Activated CD4-positive, alpha-beta memory T cell treated with anti-CD3 and anti-CD28 coated beads for 36 hours (primary cell): Measurements from ENCODE around the gene TTC28. TPM values are rescaled to one million over a fixed set of nuclear protein-coding genes. Genes with fewer than 3 reads are reported as not detected.
"Not testable (repeated sequence)": the region's sequence is repeated elsewhere in the genome, so short reads cannot be mapped to it uniquely, and the experiment has no call there.

Experiments used
- CTCF ChIA-PET: fragments of 350-600 bp; sonication (Branson Sonifier 250); formaldehyde crosslinking; loops from one replicate; lab custom pipeline; 2021; ENCODE audit warnings: antibody characterized with exemption, inconsistent platforms; lab: Charles Lee
- POLR2A ChIA-PET: fragments of 350-600 bp; sonication (Branson Sonifier 250); formaldehyde crosslinking; loops from one replicate; lab custom pipeline; 2021; ENCODE audit warnings: antibody characterized with exemption; lab: Charles Lee
- DNase-seq: peaks from one replicate; pipeline ENCODE4 v3.0.0-alpha.2; 2020
- H3K27ac Mint-ChIP-seq: one replicate; pipeline ENCODE4 v1.8.0; 2021; ENCODE audit warnings: mixed read lengths
- H3K27me3 Mint-ChIP-seq: one replicate; pipeline ENCODE4 v1.8.0; 2021; ENCODE audit warnings: mixed read lengths
- H3K36me3 Mint-ChIP-seq: one replicate; pipeline ENCODE4 v1.8.0; 2021; ENCODE audit warnings: mixed read lengths
- H3K4me1 Mint-ChIP-seq: one replicate; pipeline ENCODE4 v1.8.0; 2021; ENCODE audit warnings: low read depth, mixed read lengths
- H3K4me3 Mint-ChIP-seq: one replicate; pipeline ENCODE4 v1.8.0; 2021; ENCODE audit warnings: mild to moderate bottlenecking, mixed read lengths
- H3K9me3 Mint-ChIP-seq: one replicate; pipeline ENCODE4 v1.8.0; 2021; ENCODE audit warnings: mixed read lengths
- intact Hi-C: fragments of 100-400 bp; cut with micrococcal nuclease; formaldehyde crosslinking; loops from one replicate; pipeline ENCODE4 v1.15.1; 2023
- total RNA-seq, 2 experiments: library from RNA; stranded (reverse); gene quantifications; one replicate each; pipeline ENCODE4 v1.2.3, GENCODE V29; 2021

The TTC28 gene
- under 1 TPM; 0.59 to 0.80 TPM for total RNA-seq

DNA sequence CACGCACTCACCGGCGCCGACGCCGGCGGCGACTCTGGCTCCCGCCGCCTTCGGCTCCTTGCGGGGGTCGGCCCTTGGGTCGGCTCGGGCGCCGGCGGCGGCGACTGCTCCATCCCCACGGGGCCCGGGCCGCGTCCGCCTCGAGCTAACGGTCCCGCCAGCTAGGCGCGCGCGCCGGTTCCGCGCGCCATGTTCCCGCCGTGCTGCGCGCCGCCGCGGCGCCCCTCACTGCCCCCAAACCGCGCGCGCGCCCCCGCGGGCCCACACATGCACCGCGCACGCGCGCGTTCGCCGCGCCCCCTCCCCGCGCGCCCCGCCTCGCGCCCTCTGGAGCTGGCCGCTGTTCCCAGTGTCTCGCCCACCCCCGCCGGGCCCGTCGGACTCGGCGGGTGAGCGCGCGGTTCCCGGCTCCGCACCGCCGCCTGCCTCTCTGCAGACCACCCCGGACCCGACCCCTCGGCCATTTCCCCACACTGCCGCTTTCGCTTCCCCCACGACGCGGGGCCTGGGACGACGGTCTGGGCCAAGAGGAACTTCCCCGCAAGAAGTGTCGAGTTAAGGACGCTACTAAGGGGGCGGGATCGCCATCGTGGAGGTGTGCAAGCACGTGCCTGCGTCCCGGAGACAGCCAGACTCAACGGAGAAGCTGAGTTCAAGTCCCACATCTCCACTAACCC lies at the start of gene TTC28:
Gene TTC28 (minus strand): TSS at position 230 of the 677 bp plus-strand sequence. CDS start 117 bp downstream, at position 113.
- POLR2A ChIA-PET, H3K27ac Mint-ChIP-seq, H3K9me3 Mint-ChIP-seq, H3K36me3 Mint-ChIP-seq, CTCF ChIA-PET, intact Hi-C loops: not testable (repeated sequence)
- DNase-seq, result peak; percentile 30
- peaks cover 14% of the 10 kb centered on the region for H3K4me1 Mint-ChIP-seq
- H3K4me3 Mint-ChIP-seq, result peak within 1 kb of the TSS; percentile 74
- H3K27me3 Mint-ChIP-seq, result peaks cover 43% of the 10 kb centered on the region

DNA sequence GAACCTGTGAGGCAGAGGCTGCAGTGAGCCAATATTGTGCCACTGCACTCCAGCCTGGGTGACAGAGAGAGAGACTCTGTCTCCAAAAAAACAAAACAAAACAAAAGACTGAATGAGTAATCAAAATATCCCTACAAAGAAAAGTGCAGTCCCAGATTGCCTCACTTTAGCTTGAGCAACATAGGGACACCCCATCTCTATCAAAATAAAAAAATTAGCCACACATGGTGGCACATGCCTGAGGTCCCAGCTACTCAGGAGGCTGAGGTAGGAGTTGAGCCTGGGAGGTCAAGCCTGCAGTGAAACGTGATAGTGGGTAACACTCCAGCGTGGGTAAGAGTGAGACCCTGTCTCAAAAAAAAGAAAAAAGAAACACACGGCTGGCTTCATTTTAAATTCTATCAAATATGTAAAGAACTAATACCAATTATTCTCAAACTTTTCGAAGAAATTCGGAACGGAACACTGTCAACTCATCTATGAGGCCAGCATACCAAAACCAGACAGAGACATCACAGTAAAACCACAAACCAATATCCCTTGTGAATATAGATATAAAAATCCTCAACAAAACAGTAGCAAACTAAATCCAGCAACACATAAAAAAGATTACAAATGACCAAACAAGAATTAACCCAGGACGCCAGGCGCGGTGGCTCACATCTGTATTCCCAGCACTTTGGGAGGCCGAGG lies 49.1 kb upstream of the TTC28 start:
- no peaks in the 10 kb centered on the region for H3K9me3 Mint-ChIP-seq
- DNase-seq, result no peak
- H3K4me3 Mint-ChIP-seq, result no peak overlapping the region
- ChIA-PET CTCF (no interaction called here), POLR2A (interaction anchor here (0.6 kb wide), 1 partner anchor 13 kb away, joined by 3 read pairs; the partner anchor contains the start of genes CHEK2 and HSCB)
- H3K4me1 Mint-ChIP-seq, result no peaks in the 10 kb centered on the region
- H3K27ac Mint-ChIP-seq, result no peak overlapping the region
- H3K27me3 Mint-ChIP-seq, result no peaks in the 10 kb centered on the region
- H3K36me3 Mint-ChIP-seq, result peaks cover 23% of the 10 kb centered on the region
- intact Hi-C loops, result no loop called here

DNA sequence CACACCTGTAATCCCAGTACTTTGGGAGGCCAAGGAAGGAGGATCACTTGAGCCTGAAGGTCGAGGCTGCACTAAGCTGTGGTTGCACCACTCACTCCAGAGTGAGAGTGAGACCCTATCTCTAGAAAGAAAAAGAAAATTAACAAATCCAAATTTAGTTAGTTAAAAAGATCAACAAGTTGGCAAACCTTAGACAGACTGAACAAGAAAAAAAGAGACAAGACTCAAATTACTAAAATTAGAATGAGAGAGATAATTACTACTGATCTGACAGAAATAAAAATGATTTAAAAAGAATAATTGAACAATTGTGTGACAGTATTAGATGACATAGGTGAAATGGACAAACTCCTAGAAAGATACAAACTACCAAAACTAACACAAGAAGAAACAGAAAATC lies 48.4 kb upstream of the TTC28 start:
- H3K36me3 Mint-ChIP-seq, result peaks cover 22% of the 10 kb centered on the region
- no peaks in the 10 kb centered on the region for H3K9me3 Mint-ChIP-seq
- CTCF ChIA-PET, result no interaction called here
- no peak for DNase-seq
- H3K4me3 Mint-ChIP-seq, result no peak overlapping the region
- POLR2A ChIA-PET, result no interaction called here
- no peaks in the 10 kb centered on the region for H3K4me1 Mint-ChIP-seq
- no peaks in the 10 kb centered on the region for H3K27me3 Mint-ChIP-seq
- intact Hi-C loops, result no loop called here
- H3K27ac Mint-ChIP-seq, result no peak overlapping the region

DNA sequence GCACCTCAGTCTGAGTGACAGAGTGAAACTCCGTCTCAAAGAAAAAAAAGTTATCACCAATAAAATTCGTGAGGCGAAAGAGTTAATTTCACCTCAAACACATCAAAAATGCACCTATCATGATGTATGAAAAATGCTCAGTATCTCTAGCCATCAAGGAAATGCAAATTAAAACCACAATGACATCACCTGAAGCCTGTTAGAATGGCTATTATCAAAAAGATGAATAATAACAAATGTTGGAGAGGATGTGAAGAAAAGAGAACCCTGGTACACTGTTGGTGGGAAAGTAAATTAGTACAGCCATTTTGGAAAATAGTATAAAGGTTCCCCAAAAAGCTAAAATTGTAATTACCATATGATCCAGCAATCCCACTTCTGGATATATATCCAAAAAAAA lies 38.4 kb upstream of the TTC28 start:
- POLR2A ChIA-PET, result no interaction called here
- CTCF ChIA-PET, result no interaction called here
- Mint-ChIP-seq H3K4me1 (peaks cover 6% of the 10 kb centered on the region), H3K9me3 (no peaks in the 10 kb centered on the region), H3K27ac (no peak overlapping the region), H3K4me3 (no peak overlapping the region), H3K27me3 (no peaks in the 10 kb centered on the region), H3K36me3 (peaks cover 22% of the 10 kb centered on the region)
- intact Hi-C loops, result no loop called here
- DNase-seq, result no peak

DNA sequence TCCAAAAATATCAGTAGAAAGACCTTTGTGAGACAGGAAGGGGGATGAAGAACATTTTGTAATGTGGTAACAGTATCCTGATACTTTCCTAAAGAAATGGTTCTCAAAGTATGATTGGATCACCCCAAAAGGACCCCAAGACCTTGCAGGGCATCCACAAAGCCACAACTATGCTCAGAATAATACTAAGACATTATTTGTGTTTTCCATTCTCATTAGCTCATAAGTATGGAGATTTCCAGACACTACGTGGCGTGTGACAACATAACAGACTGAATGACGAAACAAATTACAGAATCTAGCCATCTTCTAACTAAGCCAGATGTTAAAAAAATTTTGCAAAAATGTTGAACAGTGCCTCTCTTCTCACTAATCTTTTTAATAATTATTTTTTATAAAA lies 37.0 kb upstream of the TTC28 start:
- Mint-ChIP-seq H3K4me3 (no peak overlapping the region), H3K27me3 (no peaks in the 10 kb centered on the region), H3K36me3 (peaks cover 25% of the 10 kb centered on the region), H3K4me1 (peaks cover 6% of the 10 kb centered on the region), H3K9me3 (no peaks in the 10 kb centered on the region), H3K27ac (no peak overlapping the region)
- intact Hi-C loops, result no loop called here
- CTCF ChIA-PET, result no interaction called here
- no peak for DNase-seq
- POLR2A ChIA-PET, result no interaction called here

DNA sequence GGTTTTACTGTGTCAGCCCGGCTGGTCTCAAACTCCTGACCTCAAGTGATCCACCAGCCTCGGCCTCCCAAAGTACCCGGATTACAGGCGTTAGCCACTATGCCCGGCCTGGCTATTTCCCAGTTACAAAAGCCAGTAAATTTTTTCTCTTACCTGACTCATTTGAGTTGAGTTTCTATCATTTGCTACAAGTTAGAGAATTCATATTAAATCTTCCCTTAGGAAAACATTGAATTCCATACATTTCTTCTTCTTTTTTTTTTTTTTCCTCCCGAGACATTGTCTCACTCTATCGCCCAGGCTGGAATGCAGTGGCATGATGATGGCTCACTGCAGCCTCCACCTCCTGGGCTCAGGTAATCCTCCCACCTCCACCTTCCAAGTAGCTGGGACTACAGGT lies 36.0 kb upstream of the TTC28 start:
- POLR2A ChIA-PET, result no interaction called here
- Mint-ChIP-seq H3K27ac (no peak overlapping the region), H3K4me3 (no peak overlapping the region), H3K27me3 (no peaks in the 10 kb centered on the region), H3K9me3 (no peaks in the 10 kb centered on the region), H3K4me1 (peaks cover 9% of the 10 kb centered on the region), H3K36me3 (peaks cover 24% of the 10 kb centered on the region)
- intact Hi-C loops, result no loop called here
- CTCF ChIA-PET, result no interaction called here
- DNase-seq, result no peak

DNA sequence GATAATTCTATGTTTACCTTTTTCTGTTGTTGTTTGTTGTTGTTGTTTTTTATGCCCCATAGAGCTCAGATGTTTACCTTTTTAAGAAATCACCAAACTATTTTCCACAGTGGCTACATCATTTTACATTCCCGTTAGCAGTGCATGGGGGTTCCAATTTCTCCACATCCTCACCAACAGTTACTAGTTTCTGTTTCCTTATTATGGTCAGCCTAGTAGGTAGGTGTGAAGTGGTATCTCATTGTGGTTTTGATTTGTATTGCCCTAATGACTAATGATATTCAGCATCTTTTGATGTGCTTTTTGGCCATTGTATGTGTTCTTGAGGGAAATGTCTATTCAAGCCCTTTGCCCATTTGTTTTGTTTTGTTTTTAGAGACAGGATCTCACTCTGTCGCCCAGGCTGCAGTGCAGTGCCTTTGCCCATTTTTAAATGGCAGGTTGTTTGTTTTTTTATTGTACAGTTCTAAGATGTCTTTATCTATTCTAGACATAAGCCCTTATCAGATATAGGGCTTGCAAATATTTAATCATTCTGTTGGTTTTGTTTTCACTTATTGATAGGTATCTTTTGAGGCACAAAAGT lies 34.5 kb upstream of the TTC28 start:
- DNase-seq, result no peak
- no peaks in the 10 kb centered on the region for H3K9me3 Mint-ChIP-seq
- H3K27ac Mint-ChIP-seq, result no peak overlapping the region
- H3K4me3 Mint-ChIP-seq, result no peak overlapping the region
- intact Hi-C loops, result no loop called here
- peaks cover 9% of the 10 kb centered on the region for H3K4me1 Mint-ChIP-seq
- H3K36me3 Mint-ChIP-seq, result peaks cover 21% of the 10 kb centered on the region
- CTCF ChIA-PET, result interaction anchor here (1.1 kb wide), 1 partner anchor 141 kb away, joined by 3 read pairs; no protein-coding TSS in a partner anchor
- no peaks in the 10 kb centered on the region for H3K27me3 Mint-ChIP-seq
- POLR2A ChIA-PET, result no interaction called here

DNA sequence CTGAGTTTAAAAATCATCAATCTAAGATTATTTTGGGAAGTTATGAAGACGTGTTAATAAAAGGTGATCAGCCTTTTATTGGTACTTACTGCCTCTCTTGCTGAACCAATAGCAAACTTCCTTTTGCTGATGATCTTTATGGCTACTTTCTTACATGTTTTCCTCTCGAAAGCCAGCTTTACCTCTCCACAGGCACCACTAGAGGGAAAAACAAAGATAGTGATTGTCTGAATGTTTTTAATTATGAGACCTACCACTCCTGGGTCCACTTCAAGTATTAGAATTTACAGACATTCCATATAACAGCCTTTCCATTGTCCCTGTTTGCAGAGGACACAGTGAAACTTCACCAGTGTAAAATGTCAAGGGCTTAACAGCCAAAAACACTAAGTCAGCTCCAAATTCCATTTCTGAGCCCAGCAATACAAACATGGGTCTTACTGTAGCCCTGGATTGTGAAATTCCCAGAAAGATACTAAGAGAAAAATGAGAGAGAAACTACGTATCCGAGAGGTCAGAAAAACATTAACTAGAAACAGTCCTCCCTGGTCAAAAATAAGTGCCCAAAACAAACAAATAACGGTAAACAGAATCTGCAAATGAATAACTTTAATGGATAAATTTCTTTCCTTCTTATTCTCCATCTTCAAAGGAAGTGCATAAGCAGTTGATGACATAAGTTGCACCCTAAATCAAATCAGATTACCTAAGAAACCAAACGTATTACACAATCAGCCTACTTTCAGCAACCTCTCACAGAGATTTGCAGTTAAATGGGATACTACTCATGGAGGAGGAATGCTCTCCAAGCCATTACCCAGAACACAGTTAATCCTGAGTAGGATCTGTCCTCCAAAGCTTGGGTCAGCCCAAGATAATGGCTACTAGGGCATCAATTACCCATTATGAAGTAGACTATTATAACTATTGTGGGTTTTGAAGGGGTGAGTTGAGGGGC lies 32.5 kb upstream of the TTC28 start:
- peaks cover 25% of the 10 kb centered on the region for H3K36me3 Mint-ChIP-seq

DNA sequence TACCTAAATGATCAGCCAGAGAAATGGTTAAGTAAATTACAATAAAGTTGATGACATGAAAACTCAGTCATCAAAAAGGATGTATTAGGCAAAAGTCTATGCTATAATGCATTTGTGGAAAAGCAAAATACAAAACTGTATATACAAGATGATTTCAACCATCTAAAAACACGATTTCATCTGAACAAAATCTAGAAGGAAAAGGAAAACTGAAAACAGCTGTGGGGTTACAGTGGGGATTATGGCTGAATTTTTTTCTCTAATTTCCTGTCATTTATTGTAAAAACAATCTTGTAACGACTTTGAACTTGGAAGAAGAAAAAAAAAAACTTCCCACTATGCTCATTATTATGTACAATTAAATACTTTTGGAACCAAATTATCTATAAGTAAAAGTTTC lies 31.7 kb upstream of the TTC28 start:
- H3K9me3 Mint-ChIP-seq, result no peaks in the 10 kb centered on the region
- no peak for DNase-seq
- no peak overlapping the region for H3K4me3 Mint-ChIP-seq
- H3K4me1 Mint-ChIP-seq, result peaks cover 9% of the 10 kb centered on the region
- H3K27me3 Mint-ChIP-seq, result no peaks in the 10 kb centered on the region
- H3K27ac Mint-ChIP-seq, result no peak overlapping the region
- POLR2A ChIA-PET, result no interaction called here
- peaks cover 24% of the 10 kb centered on the region for H3K36me3 Mint-ChIP-seq
- intact Hi-C loops, result no loop called here
- CTCF ChIA-PET, result no interaction called here

More for the DNA sequence above, 32.5 kb upstream of the TTC28 start:
- Mint-ChIP-seq H3K4me3 (no peak overlapping the region), H3K4me1 (peaks cover 9% of the 10 kb centered on the region), H3K27ac (no peak overlapping the region), H3K27me3 (no peaks in the 10 kb centered on the region), H3K9me3 (no peaks in the 10 kb centered on the region)
- intact Hi-C loops, result no loop called here
- no peak for DNase-seq
- ChIA-PET CTCF (interaction anchor here (1.1 kb wide), 1 partner anchor 117 kb away, joined by 3 read pairs; no protein-coding TSS in a partner anchor), POLR2A (no interaction called here)

DNA sequence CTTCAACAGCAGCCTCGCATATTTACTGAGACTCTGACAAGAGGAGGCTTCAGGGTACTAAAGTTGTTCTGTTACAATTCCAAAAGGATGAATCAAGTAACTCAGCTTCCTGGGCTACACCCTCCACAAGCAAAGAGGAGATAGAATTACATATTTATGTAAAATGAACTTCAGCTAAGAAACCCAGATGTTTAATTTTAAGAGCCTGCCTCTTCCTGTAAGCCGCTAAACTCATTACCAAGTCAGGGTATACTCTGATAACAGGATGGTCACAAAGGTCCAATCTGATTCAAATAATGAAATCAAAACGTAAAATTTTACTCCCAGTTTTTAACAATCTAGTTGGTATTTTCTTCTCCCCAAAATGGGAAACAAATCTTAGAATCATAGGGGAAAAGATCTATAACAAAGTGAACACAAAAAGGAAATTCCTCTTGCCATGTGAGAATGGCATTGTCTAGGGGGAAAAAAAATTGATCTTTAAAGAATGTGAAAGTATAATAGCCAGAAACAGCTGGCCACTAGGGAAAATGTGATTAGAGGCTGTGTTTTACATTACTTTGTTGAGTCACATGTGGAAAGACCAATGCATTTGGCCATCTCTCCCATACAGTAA lies 31.0 kb upstream of the TTC28 start:
- no peak for DNase-seq
- intact Hi-C loops, result no loop called here
- peaks cover 9% of the 10 kb centered on the region for H3K4me1 Mint-ChIP-seq
- peaks cover 24% of the 10 kb centered on the region for H3K36me3 Mint-ChIP-seq
- H3K27me3 Mint-ChIP-seq, result no peaks in the 10 kb centered on the region
- H3K27ac Mint-ChIP-seq, result no peak overlapping the region
- POLR2A ChIA-PET, result no interaction called here
- no peak overlapping the region for H3K4me3 Mint-ChIP-seq
- CTCF ChIA-PET, result no interaction called here
- H3K9me3 Mint-ChIP-seq, result no peaks in the 10 kb centered on the region

DNA sequence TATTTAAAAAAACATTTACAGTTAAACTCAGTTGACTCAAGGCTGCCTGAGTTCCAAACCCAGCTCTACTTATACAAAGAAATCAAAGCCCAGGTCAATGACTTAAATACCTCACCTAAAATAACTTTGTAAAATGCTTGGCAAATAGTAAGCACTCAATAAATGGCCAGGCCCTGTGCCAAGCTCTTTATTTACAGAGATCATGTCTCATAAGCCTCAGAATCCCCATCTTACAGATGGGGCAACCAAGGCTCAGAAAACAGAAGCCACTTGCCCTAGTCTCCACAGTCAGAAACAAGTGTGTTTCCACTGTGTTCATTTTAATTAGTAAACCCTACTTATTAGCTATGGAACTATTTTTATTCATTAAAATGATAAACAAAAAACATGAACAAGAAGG lies 30.5 kb upstream of the TTC28 start:
- Mint-ChIP-seq H3K27me3 (no peaks in the 10 kb centered on the region), H3K27ac (no peak overlapping the region), H3K4me3 (no peak overlapping the region), H3K9me3 (no peaks in the 10 kb centered on the region), H3K36me3 (peaks cover 24% of the 10 kb centered on the region), H3K4me1 (peaks cover 9% of the 10 kb centered on the region)
- POLR2A ChIA-PET, result no interaction called here
- DNase-seq, result no peak
- CTCF ChIA-PET, result interaction anchor here (0.9 to 1.1 kb wide), 2 partner anchors 108 to 144 kb away, joined by 3 read pairs; no protein-coding TSS in a partner anchor
- intact Hi-C loops, result no loop called here
